GM23338 (cell line): Measurements from ENCODE around the gene LRRC2. TPM values are rescaled to one million over a fixed set of nuclear protein-coding genes. Genes with fewer than 3 reads are reported as not detected.

Experiments used
- ATAC-seq: fragments of 200-7000 bp; cut with Tn5 transposase; 3 replicates; pipeline ENCODE4 v1.9.1; 2020
- DNase-seq: peaks from one replicate; pipeline ENCODE4 v3.0.0-alpha.2; 2015; ENCODE audit warnings: low spot score
- H2AFZ ChIP-seq: fragments of 200-600 bp; sonication (generic); 2 replicates; pipeline ENCODE4 v1.8.0; 2016; ENCODE audit warnings: antibody characterized with exemption, mild to moderate bottlenecking, moderate library complexity
- H3F3A ChIP-seq: fragments of 200-600 bp; sonication (generic); replicated peaks from 2 replicates; pipeline ENCODE4 v1.8.0; 2017; ENCODE audit warnings: antibody characterized with exemption, mixed run types, low read depth
- H3K27ac ChIP-seq: fragments of 200-600 bp; sonication (generic); 2 replicates; pipeline ENCODE4 v1.6.1; 2016; ENCODE audit warnings: low read depth
- H3K27me3 ChIP-seq: fragments of 200-600 bp; sonication (generic); 2 replicates; pipeline ENCODE4 v1.8.0; 2016; ENCODE audit warnings: mild to moderate bottlenecking, mixed run types, moderate library complexity; ENCODE audit not compliant: insufficient read depth
- H3K36me3 ChIP-seq: fragments of 200-600 bp; sonication (generic); 2 replicates; pipeline ENCODE4 v1.8.0; 2016; ENCODE audit warnings: mild to moderate bottlenecking; ENCODE audit not compliant: insufficient read depth
- H3K4me1 ChIP-seq: fragments of 200-600 bp; sonication (generic); 2 replicates; pipeline ENCODE4 v1.8.0; 2016; ENCODE audit warnings: mild to moderate bottlenecking, moderate library complexity; ENCODE audit not compliant: insufficient read depth
- H3K4me2 ChIP-seq: fragments of 200-600 bp; sonication (generic); 2 replicates; pipeline ENCODE4 v1.7.1; 2017; ENCODE audit warnings: mixed run types
- H3K4me3 ChIP-seq: fragments of 200-600 bp; sonication (generic); 2 replicates; pipeline ENCODE4 v1.6.1; 2016; ENCODE audit warnings: mixed run types
- H3K79me2 ChIP-seq: fragments of 200-600 bp; sonication (generic); replicated peaks from 2 replicates; pipeline ENCODE4 v1.8.0; 2017; ENCODE audit warnings: mild to moderate bottlenecking; ENCODE audit not compliant: insufficient read depth
- H3K9me2 ChIP-seq: fragments of 200-600 bp; sonication (generic); 2 replicates; pipeline ENCODE4 v1.8.0; 2017; ENCODE audit not compliant: insufficient read depth
- H4K20me1 ChIP-seq: fragments of 200-600 bp; sonication (generic); replicated peaks from 2 replicates; pipeline ENCODE4 v1.8.0; 2017; ENCODE audit warnings: mild to moderate bottlenecking; ENCODE audit not compliant: insufficient read depth
- H3K27ac Mint-ChIP-seq: 2 replicates; pipeline ENCODE4 v1.8.0; 2020; ENCODE audit warnings: inconsistent platforms, mild to moderate bottlenecking, moderate library complexity, mixed read lengths
- H3K27me3 Mint-ChIP-seq: 3 replicates; pipeline ENCODE4 v1.8.0; 2022; ENCODE audit warnings: low read depth, mild to moderate bottlenecking, moderate library complexity, mixed read lengths, inconsistent platforms; ENCODE audit not compliant: insufficient read depth, poor library complexity
- H3K36me3 Mint-ChIP-seq: 3 replicates; pipeline ENCODE4 v1.8.0; 2021; ENCODE audit warnings: low read depth, mild to moderate bottlenecking, inconsistent platforms, moderate library complexity, mixed read lengths
- H3K4me1 Mint-ChIP-seq: 3 replicates; pipeline ENCODE4 v1.8.0; 2020; ENCODE audit warnings: mild to moderate bottlenecking, inconsistent platforms, mixed read lengths
- H3K4me3 Mint-ChIP-seq: 3 replicates; pipeline ENCODE4 v1.8.0; 2021; ENCODE audit warnings: moderate library complexity, mild to moderate bottlenecking, inconsistent platforms, mixed read lengths
- H3K9me3 Mint-ChIP-seq: 3 replicates; pipeline ENCODE4 v1.8.0; 2020; ENCODE audit warnings: moderate library complexity, mild to moderate bottlenecking, inconsistent platforms, mixed read lengths
- EZH2 ChIP-seq: fragments of 200-600 bp; sonication (generic); IDR thresholded peaks from one replicate; pipeline ENCODE4 v1.8.0; 2017; ENCODE audit warnings: antibody characterized with exemption, mild to moderate bottlenecking, low read depth; ENCODE audit not compliant: unreplicated experiment
- JUNB ChIP-seq: IDR thresholded peaks from one replicate; pipeline ENCODE4 v1.6.1; 2016; ENCODE audit warnings: antibody characterized with exemption; ENCODE audit not compliant: unreplicated experiment
- NANOG ChIP-seq: IDR thresholded peaks from 2 replicates; pipeline ENCODE4 v1.6.1; 2016; ENCODE audit warnings: antibody characterized with exemption, borderline replicate concordance
- ZNF331 ChIP-seq: fragments of 250-450 bp; sonication (Bioruptor Pico); IDR thresholded peaks from 2 replicates; pipeline ENCODE4 v1.5.0; 2020; ENCODE audit warnings: low read depth, mild to moderate bottlenecking, moderate library complexity
- polyA plus RNA-seq: library from polyadenylated mRNA; unstranded; fragments of >200 nt; fragmentation: Nextera tagmentation; extraction: Ambion mirVana; gene quantifications from 2 replicates; pipeline ENCODE4 v1.2.1, GENCODE V29; 2016
- total RNA-seq: library from RNA; depleted of rRNA; stranded (reverse); fragments of >200 nt; shearing (Covaris generic); gene quantifications from 2 replicates; pipeline ENCODE4 v1.2.3, GENCODE V29; 2014
- TF ChIP-seq, protein P1 (sequence below): fragments of 250-450 bp; sonication (Bioruptor Pico); IDR thresholded peaks from 2 replicates; pipeline ENCODE4 v1.5.0; 2020; ENCODE audit warnings: mild to moderate bottlenecking, moderate library complexity
- TF ChIP-seq, protein P2 (sequence below): IDR thresholded peaks from one replicate; pipeline ENCODE4 v1.6.1; 2018; ENCODE audit warnings: antibody characterized with exemption; ENCODE audit not compliant: unreplicated experiment
- TF ChIP-seq, protein P3 (sequence below), 2 experiments: fragments of 200-600 bp in 1 of 2; sonication (generic) in 1 of 2; conservative IDR thresholded peaks; 2 replicates each; pipeline versions ENCODE4 v1.5.1 to v1.6.1; 2016 to 2017; ENCODE audit warnings: antibody characterized with exemption in 2 of 2, low read depth in 2 of 2, mild to moderate bottlenecking in 2 of 2, moderate library complexity in 1 of 2
- TF ChIP-seq, protein P4 (sequence below): IDR thresholded peaks from 2 replicates; pipeline ENCODE4 v1.6.1; 2016; ENCODE audit warnings: antibody characterized with exemption

LRRC2 gene
- total and polyA plus RNA-seq, 2 experiments from 2014 or later, result 6.5 to 7.1 TPM

DNA sequence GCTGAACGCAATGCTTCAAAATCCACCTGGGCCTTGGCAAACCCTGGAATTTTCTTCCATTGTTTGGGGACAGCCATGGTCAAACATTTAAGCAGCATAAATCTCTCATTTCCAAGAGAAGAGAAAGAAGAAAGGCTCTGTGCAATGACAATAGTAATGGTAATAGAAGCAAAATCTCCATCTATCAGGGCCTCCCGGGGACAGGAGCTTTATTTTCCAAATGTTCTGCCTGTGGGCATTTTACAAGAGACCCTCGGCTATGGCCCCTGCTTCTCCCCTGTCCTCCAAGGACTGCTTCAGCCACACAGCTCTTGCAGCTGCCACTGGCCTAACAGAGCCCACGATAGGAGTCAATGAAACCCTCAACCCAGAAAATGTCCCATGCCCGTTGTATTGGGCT lies 33.5 kb upstream of the LRRC2 start:
- Histone ChIP-seq H2AFZ (no peak overlapping the region), H3K27ac (peak overlapping the region; percentile 88), H3K36me3 (no peaks in the 10 kb centered on the region), H3K79me2 (no peaks in the 10 kb centered on the region), H3K9me2 (peaks cover 18% of the 10 kb centered on the region), H3K4me2 (peak overlapping the region; percentile 47), H3K4me1 (peaks cover 31% of the 10 kb centered on the region), H4K20me1 (no peaks in the 10 kb centered on the region), H3K4me3 (peak overlapping the region; percentile 8; the same call in 1 of the 2 replicates), H3K27me3 (no peaks in the 10 kb centered on the region), H3F3A (no peaks in the 10 kb centered on the region; the same call in 1 of the 2 replicates)
- no peak overlapping the region; the same call in 2 of the 3 replicates for H3K4me3 Mint-ChIP-seq
- TF ChIP-seq, protein P1, sequence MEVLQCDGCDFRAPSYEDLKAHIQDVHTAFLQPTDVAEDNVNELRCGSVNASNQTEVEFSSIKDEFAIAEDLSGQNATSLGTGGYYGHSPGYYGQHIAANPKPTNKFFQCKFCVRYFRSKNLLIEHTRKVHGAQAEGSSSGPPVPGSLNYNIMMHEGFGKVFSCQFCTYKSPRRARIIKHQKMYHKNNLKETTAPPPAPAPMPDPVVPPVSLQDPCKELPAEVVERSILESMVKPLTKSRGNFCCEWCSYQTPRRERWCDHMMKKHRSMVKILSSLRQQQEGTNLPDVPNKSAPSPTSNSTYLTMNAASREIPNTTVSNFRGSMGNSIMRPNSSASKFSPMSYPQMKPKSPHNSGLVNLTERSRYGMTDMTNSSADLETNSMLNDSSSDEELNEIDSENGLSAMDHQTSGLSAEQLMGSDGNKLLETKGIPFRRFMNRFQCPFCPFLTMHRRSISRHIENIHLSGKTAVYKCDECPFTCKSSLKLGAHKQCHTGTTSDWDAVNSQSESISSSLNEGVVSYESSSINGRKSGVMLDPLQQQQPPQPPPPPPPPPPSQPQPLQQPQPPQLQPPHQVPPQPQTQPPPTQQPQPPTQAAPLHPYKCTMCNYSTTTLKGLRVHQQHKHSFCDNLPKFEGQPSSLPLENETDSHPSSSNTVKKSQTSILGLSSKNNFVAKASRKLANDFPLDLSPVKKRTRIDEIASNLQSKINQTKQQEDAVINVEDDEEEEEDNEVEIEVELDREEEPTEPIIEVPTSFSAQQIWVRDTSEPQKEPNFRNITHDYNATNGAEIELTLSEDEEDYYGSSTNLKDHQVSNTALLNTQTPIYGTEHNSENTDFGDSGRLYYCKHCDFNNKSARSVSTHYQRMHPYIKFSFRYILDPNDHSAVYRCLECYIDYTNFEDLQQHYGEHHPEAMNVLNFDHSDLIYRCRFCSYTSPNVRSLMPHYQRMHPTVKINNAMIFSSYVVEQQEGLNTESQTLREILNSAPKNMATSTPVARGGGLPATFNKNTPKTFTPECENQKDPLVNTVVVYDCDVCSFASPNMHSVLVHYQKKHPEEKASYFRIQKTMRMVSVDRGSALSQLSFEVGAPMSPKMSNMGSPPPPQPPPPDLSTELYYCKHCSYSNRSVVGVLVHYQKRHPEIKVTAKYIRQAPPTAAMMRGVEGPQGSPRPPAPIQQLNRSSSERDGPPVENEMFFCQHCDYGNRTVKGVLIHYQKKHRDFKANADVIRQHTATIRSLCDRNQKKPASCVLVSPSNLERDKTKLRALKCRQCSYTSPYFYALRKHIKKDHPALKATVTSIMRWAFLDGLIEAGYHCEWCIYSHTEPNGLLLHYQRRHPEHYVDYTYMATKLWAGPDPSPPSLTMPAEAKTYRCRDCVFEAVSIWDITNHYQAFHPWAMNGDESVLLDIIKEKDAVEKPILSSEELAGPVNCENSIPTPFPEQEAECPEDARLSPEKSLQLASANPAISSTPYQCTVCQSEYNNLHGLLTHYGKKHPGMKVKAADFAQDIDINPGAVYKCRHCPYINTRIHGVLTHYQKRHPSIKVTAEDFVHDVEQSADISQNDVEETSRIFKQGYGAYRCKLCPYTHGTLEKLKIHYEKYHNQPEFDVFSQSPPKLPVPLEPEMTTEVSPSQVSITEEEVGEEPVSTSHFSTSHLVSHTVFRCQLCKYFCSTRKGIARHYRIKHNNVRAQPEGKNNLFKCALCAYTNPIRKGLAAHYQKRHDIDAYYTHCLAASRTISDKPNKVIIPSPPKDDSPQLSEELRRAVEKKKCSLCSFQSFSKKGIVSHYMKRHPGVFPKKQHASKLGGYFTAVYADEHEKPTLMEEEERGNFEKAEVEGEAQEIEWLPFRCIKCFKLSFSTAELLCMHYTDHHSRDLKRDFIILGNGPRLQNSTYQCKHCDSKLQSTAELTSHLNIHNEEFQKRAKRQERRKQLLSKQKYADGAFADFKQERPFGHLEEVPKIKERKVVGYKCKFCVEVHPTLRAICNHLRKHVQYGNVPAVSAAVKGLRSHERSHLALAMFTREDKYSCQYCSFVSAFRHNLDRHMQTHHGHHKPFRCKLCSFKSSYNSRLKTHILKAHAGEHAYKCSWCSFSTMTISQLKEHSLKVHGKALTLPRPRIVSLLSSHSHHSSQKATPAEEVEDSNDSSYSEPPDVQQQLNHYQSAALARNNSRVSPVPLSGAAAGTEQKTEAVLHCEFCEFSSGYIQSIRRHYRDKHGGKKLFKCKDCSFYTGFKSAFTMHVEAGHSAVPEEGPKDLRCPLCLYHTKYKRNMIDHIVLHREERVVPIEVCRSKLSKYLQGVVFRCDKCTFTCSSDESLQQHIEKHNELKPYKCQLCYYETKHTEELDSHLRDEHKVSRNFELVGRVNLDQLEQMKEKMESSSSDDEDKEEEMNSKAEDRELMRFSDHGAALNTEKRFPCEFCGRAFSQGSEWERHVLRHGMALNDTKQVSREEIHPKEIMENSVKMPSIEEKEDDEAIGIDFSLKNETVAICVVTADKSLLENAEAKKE (CRISPR knock-in tag), result peak; percentile 62; the same call in 1 of the 2 replicates
- TF ChIP-seq NANOG (peak; percentile 66; the same call in 1 of the 2 replicates), JUNB (no peak)
- ATAC-seq (peak; percentile 73), DNase-seq (peak; percentile 28)
- H3K9me3 Mint-ChIP-seq, result peaks cover 9% of the 10 kb centered on the region; the same call in 2 of the 3 replicates
- peaks cover 39% of the 10 kb centered on the region for H3K4me1 Mint-ChIP-seq
- H3K27ac Mint-ChIP-seq, result peak overlapping the region; percentile 83
- H3K36me3 Mint-ChIP-seq, result peaks cover 6% of the 10 kb centered on the region; the same call in 2 of the 3 replicates
- peaks cover 6% of the 10 kb centered on the region for H3K27me3 Mint-ChIP-seq

DNA sequence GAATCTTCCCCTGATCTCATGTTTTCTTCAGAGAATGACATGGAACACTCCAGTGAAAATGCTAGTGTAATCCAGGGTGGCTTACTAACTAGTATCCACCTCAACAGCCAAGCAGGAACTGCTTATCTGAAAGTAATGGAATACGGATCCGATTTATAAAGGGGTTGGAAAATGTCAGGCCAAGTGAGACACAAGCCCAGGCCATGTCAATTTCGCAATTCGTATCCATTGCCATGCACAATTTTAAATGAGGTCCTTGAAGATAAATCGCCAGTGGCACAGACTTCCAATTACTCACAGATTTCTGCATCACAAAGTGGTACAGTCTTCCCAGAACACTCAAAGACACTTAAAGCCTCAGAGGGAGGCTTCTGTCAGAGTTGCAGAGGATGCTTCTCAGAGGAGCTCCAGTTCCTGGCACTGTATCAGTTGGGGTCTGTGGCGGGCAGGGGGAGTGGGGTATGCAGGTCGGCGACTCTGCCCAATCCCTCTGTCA lies 29.8 kb upstream of the LRRC2 start:
- peaks cover 27% of the 10 kb centered on the region for H3K4me1 Mint-ChIP-seq
- ATAC-seq, result no peak
- H3K4me2 ChIP-seq, result no peak overlapping the region
- H3K4me1 ChIP-seq, result peaks cover 14% of the 10 kb centered on the region
- peaks cover 16% of the 10 kb centered on the region; the same call in 1 of the 2 replicates for H3K36me3 ChIP-seq
- no peak overlapping the region for H3K27ac ChIP-seq
- peaks cover 41% of the 10 kb centered on the region for H3K9me3 Mint-ChIP-seq
- no peak for DNase-seq
- no peak overlapping the region for H3K27ac Mint-ChIP-seq
- H3K27me3 ChIP-seq, result no peaks in the 10 kb centered on the region
- peaks cover 10% of the 10 kb centered on the region for H3K27me3 Mint-ChIP-seq
- no peaks in the 10 kb centered on the region for H3K79me2 ChIP-seq
- H4K20me1 ChIP-seq, result no peaks in the 10 kb centered on the region
- H3K4me3 ChIP-seq, result no peak overlapping the region
- H3K36me3 Mint-ChIP-seq, result peaks cover 32% of the 10 kb centered on the region
- H3F3A ChIP-seq, result peaks cover 3% of the 10 kb centered on the region; the same call in 1 of the 2 replicates
- H3K4me3 Mint-ChIP-seq, result no peak overlapping the region
- no peak overlapping the region for H2AFZ ChIP-seq
- H3K9me2 ChIP-seq, result peaks cover 18% of the 10 kb centered on the region
- TF ChIP-seq EZH2, result no peak
- TF ChIP-seq, protein P2, sequence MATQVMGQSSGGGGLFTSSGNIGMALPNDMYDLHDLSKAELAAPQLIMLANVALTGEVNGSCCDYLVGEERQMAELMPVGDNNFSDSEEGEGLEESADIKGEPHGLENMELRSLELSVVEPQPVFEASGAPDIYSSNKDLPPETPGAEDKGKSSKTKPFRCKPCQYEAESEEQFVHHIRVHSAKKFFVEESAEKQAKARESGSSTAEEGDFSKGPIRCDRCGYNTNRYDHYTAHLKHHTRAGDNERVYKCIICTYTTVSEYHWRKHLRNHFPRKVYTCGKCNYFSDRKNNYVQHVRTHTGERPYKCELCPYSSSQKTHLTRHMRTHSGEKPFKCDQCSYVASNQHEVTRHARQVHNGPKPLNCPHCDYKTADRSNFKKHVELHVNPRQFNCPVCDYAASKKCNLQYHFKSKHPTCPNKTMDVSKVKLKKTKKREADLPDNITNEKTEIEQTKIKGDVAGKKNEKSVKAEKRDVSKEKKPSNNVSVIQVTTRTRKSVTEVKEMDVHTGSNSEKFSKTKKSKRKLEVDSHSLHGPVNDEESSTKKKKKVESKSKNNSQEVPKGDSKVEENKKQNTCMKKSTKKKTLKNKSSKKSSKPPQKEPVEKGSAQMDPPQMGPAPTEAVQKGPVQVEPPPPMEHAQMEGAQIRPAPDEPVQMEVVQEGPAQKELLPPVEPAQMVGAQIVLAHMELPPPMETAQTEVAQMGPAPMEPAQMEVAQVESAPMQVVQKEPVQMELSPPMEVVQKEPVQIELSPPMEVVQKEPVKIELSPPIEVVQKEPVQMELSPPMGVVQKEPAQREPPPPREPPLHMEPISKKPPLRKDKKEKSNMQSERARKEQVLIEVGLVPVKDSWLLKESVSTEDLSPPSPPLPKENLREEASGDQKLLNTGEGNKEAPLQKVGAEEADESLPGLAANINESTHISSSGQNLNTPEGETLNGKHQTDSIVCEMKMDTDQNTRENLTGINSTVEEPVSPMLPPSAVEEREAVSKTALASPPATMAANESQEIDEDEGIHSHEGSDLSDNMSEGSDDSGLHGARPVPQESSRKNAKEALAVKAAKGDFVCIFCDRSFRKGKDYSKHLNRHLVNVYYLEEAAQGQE, result no peak
- TF ChIP-seq, protein P3, sequence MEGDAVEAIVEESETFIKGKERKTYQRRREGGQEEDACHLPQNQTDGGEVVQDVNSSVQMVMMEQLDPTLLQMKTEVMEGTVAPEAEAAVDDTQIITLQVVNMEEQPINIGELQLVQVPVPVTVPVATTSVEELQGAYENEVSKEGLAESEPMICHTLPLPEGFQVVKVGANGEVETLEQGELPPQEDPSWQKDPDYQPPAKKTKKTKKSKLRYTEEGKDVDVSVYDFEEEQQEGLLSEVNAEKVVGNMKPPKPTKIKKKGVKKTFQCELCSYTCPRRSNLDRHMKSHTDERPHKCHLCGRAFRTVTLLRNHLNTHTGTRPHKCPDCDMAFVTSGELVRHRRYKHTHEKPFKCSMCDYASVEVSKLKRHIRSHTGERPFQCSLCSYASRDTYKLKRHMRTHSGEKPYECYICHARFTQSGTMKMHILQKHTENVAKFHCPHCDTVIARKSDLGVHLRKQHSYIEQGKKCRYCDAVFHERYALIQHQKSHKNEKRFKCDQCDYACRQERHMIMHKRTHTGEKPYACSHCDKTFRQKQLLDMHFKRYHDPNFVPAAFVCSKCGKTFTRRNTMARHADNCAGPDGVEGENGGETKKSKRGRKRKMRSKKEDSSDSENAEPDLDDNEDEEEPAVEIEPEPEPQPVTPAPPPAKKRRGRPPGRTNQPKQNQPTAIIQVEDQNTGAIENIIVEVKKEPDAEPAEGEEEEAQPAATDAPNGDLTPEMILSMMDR (conservative IDR thresholded peaks at IDR 0.05; ENCODE audit: low read depth in 2 of 2), result no peak
- no peak for TF ChIP-seq ZNF331 (CRISPR knock-in tag)
- no peak for TF ChIP-seq JUNB
- no peak for TF ChIP-seq NANOG
- TF ChIP-seq, protein P4, sequence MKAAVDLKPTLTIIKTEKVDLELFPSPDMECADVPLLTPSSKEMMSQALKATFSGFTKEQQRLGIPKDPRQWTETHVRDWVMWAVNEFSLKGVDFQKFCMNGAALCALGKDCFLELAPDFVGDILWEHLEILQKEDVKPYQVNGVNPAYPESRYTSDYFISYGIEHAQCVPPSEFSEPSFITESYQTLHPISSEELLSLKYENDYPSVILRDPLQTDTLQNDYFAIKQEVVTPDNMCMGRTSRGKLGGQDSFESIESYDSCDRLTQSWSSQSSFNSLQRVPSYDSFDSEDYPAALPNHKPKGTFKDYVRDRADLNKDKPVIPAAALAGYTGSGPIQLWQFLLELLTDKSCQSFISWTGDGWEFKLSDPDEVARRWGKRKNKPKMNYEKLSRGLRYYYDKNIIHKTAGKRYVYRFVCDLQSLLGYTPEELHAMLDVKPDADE, result no peak
